Prostate gland (tissue), 2 donors: ENCODE results near the gene PRPF38A. TPM values are rescaled to one million over a fixed set of nuclear protein-coding genes. Genes with fewer than 3 reads are reported as not detected.

Source experiments
- DNase-seq: peaks from one replicate; pipeline ENCODE4 v3.0.0-alpha.2; 2019; ENCODE audit warnings: low spot score
- H3K27ac ChIP-seq, 2 donors: fragments of 200-600 bp; sonication (generic); 2 replicates each; pipeline ENCODE4 v1.5.1; 2017 to 2019
- H3K27me3 ChIP-seq: fragments of 200-600 bp; sonication (generic); replicated peaks from 2 replicates; pipeline ENCODE4 v1.5.1; 2019; ENCODE audit not compliant: insufficient read depth
- H3K36me3 ChIP-seq, 2 donors: fragments of 200-600 bp; sonication (generic); 1 replicate in 1 of 2; 2 replicates in 1 of 2; pipeline versions ENCODE4 v1.5.1 to v1.8.1; 2017 to 2019
- H3K4me1 ChIP-seq: fragments of 200-600 bp; sonication (generic); replicated peaks from 2 replicates; pipeline ENCODE4 v1.5.1; 2019
- H3K4me3 ChIP-seq, 2 donors: fragments of 200-600 bp; sonication (generic); 2 replicates each; pipeline ENCODE4 v1.5.1; 2017 to 2019
- H3K9me3 ChIP-seq: fragments of 200-600 bp; sonication (generic); 2 replicates; pipeline ENCODE4 v1.5.1; 2017
- POLR2A ChIP-seq: fragments of 450-650 bp; IDR thresholded peaks from one replicate; pipeline ENCODE4 v1.6.1; 2016; ENCODE audit warnings: antibody characterized with exemption, mild to moderate bottlenecking
- POLR2AphosphoS5 ChIP-seq: sonication (generic); formaldehyde crosslinking; IDR thresholded peaks from one replicate; pipeline ENCODE4 v1.6.1; 2017; ENCODE audit warnings: antibody characterized with exemption
- WGBS: methylation state at CpG from one replicate; pipeline ENCODE4 v1.1.5; 2018; 5-methylcytosine and 5-hydroxymethylcytosine counted together
- intact Hi-C: fragments of 100-400 bp; cut with DNase I; formaldehyde crosslinking; loops from one replicate; pipeline ENCODE4 v1.14.2; 2022
- total RNA-seq, 2 donors: library from RNA; depleted of rRNA; stranded (reverse); fragments of >200 nt; gene quantifications; one replicate each; pipeline ENCODE4 v1.1.0, GENCODE V29; 2016
- TF ChIP-seq, protein P1 (sequence below), 4 experiments: fragments of 200-600 bp in 2 of 4; fragments of 450-650 bp in 2 of 4; sonication (generic) in 2 of 4; IDR thresholded peaks; 1 replicate in 3 of 4; 2 replicates in 1 of 4; pipeline ENCODE4 v1.5.1; 2016 to 2019; ENCODE audit warnings: antibody characterized with exemption in 4 of 4, mild to moderate bottlenecking in 2 of 4, moderate library complexity in 2 of 4

Gene PRPF38A
- total RNA-seq, 2 donors from 2014 or later = 15.3 to 24.8 TPM

DNA sequence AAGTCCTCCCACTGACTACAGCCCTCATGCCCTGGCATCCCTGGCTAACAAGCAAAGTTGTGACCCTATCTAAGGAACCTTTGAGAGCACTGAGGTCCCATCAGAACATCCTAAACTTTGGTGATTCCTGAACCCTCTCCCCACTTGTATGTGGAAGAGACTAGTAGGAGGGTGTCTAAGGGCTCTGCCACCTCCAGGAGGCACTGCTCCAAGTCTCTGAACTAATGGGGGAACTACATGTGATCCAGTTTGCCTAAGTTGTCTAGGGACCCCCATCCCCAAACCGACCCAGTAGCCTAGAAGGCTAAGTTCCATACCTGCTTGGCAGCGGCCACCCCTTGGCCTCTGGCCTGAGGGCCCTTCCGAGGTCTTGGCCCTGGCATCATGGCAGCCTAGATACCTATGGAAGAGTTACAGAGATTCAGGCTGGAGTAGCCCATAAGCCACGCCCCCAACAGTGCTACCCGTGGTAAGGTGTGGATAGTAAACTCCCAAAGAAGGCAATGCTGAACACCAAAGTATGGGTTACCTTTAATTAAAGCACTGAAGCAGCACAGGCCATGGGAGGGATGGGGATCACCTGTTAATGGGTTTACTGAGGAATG lies 40.1 kb upstream of the PRPF38A start:
- TF ChIP-seq, protein P1, sequence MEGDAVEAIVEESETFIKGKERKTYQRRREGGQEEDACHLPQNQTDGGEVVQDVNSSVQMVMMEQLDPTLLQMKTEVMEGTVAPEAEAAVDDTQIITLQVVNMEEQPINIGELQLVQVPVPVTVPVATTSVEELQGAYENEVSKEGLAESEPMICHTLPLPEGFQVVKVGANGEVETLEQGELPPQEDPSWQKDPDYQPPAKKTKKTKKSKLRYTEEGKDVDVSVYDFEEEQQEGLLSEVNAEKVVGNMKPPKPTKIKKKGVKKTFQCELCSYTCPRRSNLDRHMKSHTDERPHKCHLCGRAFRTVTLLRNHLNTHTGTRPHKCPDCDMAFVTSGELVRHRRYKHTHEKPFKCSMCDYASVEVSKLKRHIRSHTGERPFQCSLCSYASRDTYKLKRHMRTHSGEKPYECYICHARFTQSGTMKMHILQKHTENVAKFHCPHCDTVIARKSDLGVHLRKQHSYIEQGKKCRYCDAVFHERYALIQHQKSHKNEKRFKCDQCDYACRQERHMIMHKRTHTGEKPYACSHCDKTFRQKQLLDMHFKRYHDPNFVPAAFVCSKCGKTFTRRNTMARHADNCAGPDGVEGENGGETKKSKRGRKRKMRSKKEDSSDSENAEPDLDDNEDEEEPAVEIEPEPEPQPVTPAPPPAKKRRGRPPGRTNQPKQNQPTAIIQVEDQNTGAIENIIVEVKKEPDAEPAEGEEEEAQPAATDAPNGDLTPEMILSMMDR (IDR thresholded peaks at IDR 0.05) = no peak
- no peak for TF ChIP-seq POLR2AphosphoS5
- TF ChIP-seq POLR2A = no peak
- intact Hi-C loops = loop anchor here (10.0 kb wide), 1 partner anchor 220 kb away; the partner anchor contains the start of gene ZFYVE9
- no peak for DNase-seq
- Histone ChIP-seq H3K4me3 (no peak overlapping the region), H3K4me1 (no peaks in the 10 kb centered on the region), H3K9me3 (no peaks in the 10 kb centered on the region), H3K27ac (no peak overlapping the region), H3K27me3 (no peaks in the 10 kb centered on the region), H3K36me3 (peaks cover 11 to 12% of the 10 kb centered on the region in 2 donors)
- WGBS = 71% methylated on average over 5 of the region's 5 CpGs

DNA sequence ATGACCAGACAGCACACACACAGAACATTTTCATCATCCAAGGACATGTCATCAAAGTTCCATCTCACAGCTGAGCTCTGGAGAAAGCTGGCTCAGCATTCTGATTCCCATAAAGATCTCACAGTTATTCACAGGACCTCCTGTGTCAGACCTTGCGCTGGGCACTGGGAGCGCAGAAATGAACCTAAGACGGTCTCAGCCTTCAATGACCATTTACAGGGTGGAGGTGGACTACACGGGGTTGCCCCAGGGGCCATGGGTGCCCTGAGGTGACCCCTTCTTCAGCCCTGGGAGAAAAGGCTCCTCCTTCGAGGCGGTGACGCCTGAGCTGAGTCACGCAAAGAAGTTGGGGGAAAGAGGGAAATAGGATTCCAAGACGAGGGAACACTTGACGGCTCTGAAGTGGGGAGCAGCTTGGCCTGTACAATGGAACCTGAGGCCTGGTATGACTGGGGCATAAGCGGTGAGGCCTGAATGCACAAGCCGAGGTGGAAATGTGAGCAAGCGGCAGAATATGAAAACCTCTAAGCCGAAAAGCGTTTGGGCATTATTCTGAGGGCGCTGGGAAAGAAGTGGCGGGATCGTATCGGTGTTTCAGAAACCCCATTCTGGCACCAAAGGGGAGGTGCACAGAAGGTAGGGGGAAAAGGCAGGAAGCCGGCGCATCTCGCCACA lies 39.2 kb upstream of the PRPF38A start:
- TF ChIP-seq POLR2A (peak; percentile 47), POLR2AphosphoS5 (peak; percentile 29)
- TF ChIP-seq, protein P1 (IDR thresholded peaks at IDR 0.05) = no peak
- Histone ChIP-seq H3K36me3 (peaks cover 3% of the 10 kb centered on the region in 2 donors), H3K9me3 (no peaks in the 10 kb centered on the region), H3K27me3 (no peaks in the 10 kb centered on the region), H3K27ac (peak overlapping the region; percentile 94), H3K4me3 (peak overlapping the region; percentile 91 to 97), H3K4me1 (no peaks in the 10 kb centered on the region)
- DNase-seq = peak; percentile 23
- intact Hi-C loops = loop anchor here (5.0 to 10.0 kb wide), 2 partner anchors 220 to 322 kb away; partner anchors contain the start of gene ZFYVE9
- WGBS = 3% methylated on average over 22 of the region's 22 CpGs

DNA sequence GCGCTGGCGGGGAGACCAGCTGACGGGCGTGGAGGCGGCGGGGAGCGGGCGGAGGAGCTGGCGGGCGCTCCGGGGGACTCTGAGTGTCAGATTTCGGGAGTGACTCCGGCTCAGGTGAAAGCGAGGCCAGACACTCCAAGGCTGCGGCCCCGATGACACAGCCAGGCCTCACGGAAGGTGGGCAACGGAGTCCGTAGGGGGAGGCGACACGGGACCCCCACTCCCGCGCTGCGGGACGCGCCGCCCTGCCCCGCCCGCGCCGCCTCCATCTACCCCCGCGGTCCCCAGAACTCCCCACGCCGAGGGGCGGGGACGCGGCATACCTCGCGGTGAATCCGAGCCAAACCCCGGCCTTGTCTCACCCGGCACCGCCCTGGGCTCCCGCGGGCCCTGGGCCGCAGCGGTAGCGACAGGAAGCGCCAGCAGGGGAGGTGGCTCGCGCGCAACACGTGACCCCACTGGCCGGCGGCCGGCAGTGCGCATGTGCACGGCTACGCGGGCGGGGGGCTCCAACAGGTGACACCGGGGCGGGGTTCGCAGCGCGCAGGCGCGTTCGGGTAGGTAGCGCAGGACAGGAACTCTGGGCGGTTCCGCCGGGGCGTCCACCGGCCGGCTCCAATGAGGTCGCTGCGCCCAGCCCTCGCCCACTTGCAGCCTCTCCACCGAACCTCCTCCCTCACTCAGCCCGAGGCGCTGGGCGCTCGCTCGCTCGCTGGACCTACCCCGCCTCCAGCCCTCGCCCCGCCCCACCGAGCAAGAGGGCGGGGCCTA lies 38.5 kb upstream of the PRPF38A start, which contains the start of gene CC2D1B:
TSS of gene CC2D1B (minus strand) at position 460 of the 771 bp plus-strand sequence. CDS start 1,585 bp downstream, outside the sequence.
- WGBS = under 1% methylated on average over 55 of the region's 92 CpGs
- no peaks in the 10 kb centered on the region for H3K4me1 ChIP-seq
- intact Hi-C loops = loop anchor here (2.0 to 10.0 kb wide), 3 partner anchors 39 to 321 kb away; partner anchors contain the start of genes ORC1, PRPF38A and ZFYVE9
- peak; percentile 99 for DNase-seq
- peak within 1 kb of the TSS; percentile 91 to 97 for H3K4me3 ChIP-seq
- H3K9me3 ChIP-seq = no peaks in the 10 kb centered on the region
- peak within 1 kb of the TSS; percentile 94 for H3K27ac ChIP-seq
- no peaks in the 10 kb centered on the region for H3K27me3 ChIP-seq
- TF ChIP-seq POLR2A = peak; percentile 90
- TF ChIP-seq POLR2AphosphoS5 = peak; percentile 95
- TF ChIP-seq, protein P1 (IDR thresholded peaks at IDR 0.05) = peak; percentile 24 to 86 (median 48)
- H3K36me3 ChIP-seq = no peaks in the 10 kb centered on the region

DNA sequence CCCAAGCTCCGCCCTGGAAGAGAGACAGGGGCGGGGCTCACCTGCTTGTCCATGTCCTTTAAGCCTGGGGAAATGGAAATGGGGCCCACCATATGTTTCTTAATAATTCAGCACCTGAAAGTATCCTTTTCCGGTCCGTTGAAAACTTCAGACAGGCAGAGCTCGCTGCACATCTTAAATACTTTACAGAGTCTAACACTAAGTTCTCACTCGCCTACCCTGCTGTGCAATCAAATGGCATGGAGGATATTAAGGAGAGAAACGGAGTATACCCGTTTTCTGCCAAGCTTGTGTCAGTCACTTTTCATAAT lies 37.9 kb upstream of the PRPF38A start:
- WGBS = 12% methylated on average over 8 of the region's 8 CpGs
- H3K27me3 ChIP-seq = no peaks in the 10 kb centered on the region
- no peak for TF ChIP-seq POLR2AphosphoS5
- no peak for TF ChIP-seq POLR2A
- TF ChIP-seq, protein P1 (IDR thresholded peaks at IDR 0.05) = no peak
- peak overlapping the region; percentile 94 for H3K27ac ChIP-seq
- no peak for DNase-seq
- H3K9me3 ChIP-seq = no peaks in the 10 kb centered on the region
- H3K4me3 ChIP-seq = peak overlapping the region; percentile 91 to 97
- no peaks in the 10 kb centered on the region for H3K4me1 ChIP-seq
- intact Hi-C loops = loop anchor here (2.0 to 10.0 kb wide), 3 partner anchors 38 to 321 kb away; partner anchors contain the start of genes ORC1, PRPF38A and ZFYVE9
- no peaks in the 10 kb centered on the region for H3K36me3 ChIP-seq
